Neural progenitor cell (in vitro differentiated cells): ENCODE measurements around the gene ERMAP. TPM values are rescaled to one million over a fixed set of nuclear protein-coding genes. Genes with fewer than 3 reads are reported as not detected.

Source experiments
- total RNA-seq: library from RNA; depleted of rRNA; stranded (reverse); fragments of >200 nt; gene quantifications from 2 replicates; pipeline ENCODE4 v1.2.3, GENCODE V29; 2015; ENCODE audit warnings: low replicate concordance

ERMAP gene
- total RNA-seq, 1 donor from 2014 or later = 2.2 TPM

Other genes starting within 250 kb of the ERMAP start
- 77.9 and 126 TPM in 2 replicates for gene PPIH, start 158.7 kb upstream of the ERMAP start, total RNA-seq
- 1,302 and 1,610 TPM in 2 replicates for gene YBX1, start 134.7 kb upstream of the ERMAP start, total RNA-seq
- 0.19 and 2.3 TPM in 2 replicates for gene CLDN19, start 76.9 kb upstream of the ERMAP start, total RNA-seq
- gene P3H1, start 50.1 kb upstream of the ERMAP start, total RNA-seq = 54.9 and 77.8 TPM in 2 replicates
- 5.3 and 19.0 TPM in 2 replicates for gene C1orf50, start 49.9 kb upstream of the ERMAP start, total RNA-seq
- 0.31 and 0.47 TPM in 2 replicates for gene TMEM269, start 32.1 kb upstream of the ERMAP start, total RNA-seq
- 55.5 and 103 TPM in 2 replicates for gene SVBP, start 275 bp downstream of the ERMAP start, total RNA-seq
- 17.6 and 20.8 TPM in 2 replicates for gene ZNF691, start 29.5 kb downstream of the ERMAP start, total RNA-seq
- gene SLC2A1, start 141.7 kb downstream of the ERMAP start, total RNA-seq = 303 and 720 TPM in 2 replicates